NCI-H524 (cell line): ENCODE measurements around the gene CDH4.

Experiments
- DNase-seq, 2 experiments: peaks; one replicate each; lab custom pipeline; 2025; lab: John Stamatoyannopoulos, UW

Gene CDH4

DNA sequence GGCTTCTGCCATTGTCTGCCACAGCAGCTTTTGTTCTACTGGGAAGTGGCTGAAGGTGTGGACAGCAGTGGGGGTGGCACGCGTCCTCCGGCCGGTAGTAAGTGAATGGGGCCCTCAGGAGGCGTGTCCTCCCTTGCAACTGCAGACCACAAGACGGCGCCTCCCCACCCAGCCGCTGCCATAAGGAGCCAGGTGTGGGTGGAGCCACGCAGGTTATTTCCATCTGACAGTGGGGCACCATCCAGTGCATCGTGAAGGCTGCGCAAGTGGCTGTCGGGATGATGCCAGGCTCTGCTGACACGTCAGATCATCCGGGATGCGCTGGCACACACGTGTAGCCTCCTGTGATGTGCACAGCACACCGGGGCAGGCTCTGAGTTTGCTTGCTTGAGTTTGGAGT is 379.7 kb downstream of the CDH4 start:
- no peak for DNase-seq

DNA sequence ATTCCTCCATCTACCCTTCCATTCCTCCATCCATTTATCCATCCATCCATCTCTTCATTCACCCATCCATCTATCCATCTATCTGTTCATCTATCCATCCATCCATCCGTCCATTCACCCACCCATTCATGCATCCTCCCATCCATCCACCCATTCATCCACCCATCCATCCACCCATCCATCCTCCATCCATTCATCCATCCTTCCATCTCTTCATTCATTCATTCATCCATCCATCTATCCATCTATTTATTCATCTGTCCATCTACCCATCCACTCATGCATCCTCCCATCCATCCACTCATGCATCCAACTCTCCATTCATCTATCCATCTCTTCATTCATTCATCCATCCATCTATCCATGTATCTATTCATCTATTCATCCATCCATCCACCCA is 380.9 kb downstream of the CDH4 start:
- no peak for DNase-seq

- DNase-seq, result no peak
Measured at GRCh38 chr20:61634376-61635145, 382.5 kb downstream of the CDH4 start.

DNA sequence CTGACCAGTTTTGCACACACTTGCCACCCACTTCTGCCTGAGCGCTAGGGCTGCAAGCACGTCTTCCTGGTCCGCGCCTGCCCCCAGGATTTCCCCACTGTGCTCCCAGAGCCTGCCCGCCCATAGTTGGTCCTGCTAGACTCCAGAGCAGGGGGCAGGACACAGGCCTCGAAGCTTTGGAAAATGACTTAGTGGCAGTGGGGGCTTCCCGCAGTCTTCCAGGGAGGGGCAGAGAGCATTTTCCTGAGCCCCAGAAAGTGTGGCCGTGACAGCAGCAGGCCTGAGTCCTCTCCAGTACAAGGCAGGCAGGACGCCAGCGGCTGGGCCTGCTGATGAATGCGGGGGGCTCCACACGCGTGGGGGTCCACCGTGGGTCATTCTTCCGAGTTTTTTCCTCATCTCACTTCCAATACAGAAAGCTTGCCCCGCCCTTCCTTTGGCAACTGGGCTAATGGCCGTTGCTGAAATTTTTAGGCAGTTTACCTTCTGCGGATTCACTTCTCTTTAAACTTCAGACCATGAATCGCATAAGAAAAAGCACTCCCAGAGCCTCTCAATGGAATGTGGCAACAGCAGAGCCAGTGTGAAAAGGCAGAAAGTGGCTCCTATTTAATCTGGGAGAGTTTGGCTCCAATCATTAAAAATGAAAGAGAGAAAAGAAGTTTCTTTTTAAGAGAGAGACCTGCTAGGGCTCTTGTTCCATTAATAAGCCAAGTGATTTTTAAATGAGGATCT is 383.8 kb downstream of the CDH4 start:
- no peak for DNase-seq

- DNase-seq, result no peak
Measured at GRCh38 chr20:61636531-61637116, 384.6 kb downstream of the CDH4 start.

DNA sequence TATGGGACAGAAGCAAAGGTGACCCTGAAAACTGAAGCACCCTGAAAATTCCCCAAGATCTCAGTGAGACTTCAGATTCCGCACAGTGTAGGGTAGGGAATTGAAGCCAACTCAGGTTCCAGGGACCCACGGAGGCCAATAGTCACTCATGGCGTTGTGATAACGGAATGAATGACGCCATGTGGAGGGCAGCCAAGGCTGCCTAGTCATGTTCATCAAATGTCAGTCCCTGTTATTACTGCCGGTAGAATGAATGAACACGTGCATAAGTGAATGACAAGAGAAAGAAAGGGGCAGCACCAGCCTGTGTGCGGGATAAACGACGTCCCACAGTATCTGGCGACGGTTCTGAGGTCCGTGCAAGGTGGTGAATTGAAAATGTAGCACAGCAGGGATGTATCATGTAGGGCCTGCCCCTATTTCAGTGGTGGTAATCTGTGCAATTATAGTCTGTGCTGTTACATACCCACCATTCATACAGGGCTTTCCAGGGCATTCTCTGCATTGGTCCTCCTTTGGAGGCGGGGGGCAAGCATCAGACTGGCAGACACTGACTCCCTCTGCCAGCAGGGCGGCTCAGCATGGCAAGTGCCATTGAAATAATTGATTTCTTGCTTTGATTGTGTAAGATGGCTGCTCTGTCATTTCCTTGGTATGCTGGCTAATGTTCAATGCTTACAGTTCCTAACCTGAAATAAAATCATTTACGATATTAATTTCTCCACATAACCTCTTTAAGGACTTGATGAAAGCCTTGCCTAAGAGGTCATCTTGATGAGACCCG is 386.9 kb downstream of the CDH4 start:
- DNase-seq, result no peak

DNA sequence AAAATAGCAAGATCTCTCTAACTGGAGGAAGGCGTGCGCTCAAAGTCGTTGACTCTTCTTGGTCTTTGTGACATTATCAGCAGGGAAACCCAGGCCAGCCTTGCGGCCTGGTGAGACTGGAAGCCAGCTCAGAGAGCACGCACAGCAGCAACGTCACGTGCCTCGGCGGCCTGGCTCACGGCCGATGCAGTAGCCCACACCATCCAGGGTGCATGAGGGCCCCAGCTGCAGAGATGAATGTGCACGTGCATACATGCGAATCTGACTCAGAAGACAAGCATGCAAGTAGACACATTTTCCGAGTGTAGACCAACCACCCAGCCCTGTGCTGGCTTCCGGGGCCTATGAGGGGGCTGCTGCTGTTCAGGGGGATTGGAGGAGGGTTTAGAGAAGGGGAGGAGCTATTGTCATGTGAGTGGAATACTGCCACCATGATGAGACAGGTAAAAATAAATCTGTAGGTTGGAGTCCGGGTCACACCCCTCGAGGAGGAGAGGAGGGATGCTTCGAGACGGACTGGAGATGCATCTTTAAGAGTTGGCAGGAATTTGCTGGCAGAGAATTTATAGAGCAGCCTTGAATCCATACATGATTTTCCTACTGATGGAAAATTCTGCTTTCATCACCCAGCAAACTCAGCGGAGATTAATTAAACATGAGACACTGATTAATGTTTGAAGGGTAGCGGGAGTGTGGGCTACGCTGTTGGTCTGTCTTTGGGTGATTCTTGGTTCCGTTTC is 388.2 kb downstream of the CDH4 start:
- no peak for DNase-seq

GRCh38 chr20:61640871-61641245 is 388.8 kb downstream of the CDH4 start:
- DNase-seq, result no peak

- no peak for DNase-seq
Measured at GRCh38 chr20:61643656-61644377, 391.8 kb downstream of the CDH4 start.

DNA sequence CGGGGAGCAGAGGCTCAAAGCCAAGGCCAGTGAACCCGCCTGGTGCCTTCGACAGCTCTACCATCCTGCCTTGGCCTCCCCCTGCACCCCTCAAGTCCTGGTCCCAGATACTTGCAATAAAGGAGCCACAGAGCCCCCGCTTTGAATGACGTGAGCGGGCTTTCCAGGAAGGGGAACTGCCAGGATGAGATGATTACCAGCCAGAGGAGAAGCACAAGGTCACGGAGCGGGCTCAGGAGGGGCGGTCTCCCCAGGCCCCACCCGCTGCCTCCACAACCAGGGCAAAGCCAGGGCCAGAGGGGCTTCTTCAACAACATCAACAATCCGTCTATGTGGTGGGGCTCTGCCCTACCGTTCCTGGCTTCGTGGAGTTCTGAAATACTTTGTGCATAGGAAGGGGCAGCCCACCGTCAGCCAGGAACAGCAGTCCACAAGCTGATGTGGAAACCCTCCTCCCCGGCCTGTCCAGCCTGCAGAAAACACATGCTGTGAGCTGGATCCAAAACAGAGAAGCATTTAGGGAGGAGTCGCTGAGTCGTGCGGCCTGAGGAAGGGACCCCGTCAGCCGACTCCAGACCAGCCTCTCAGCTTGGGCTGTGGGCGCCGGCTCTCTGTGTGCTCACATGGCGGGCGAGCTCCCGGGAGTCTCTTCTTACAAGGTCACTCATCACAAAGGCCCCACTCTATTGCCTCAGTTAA is 392.5 kb downstream of the CDH4 start:
- DNase-seq, result no peak

GRCh38 chr20:61645732-61646131 is 393.7 kb downstream of the CDH4 start:
- DNase-seq, result no peak

DNA sequence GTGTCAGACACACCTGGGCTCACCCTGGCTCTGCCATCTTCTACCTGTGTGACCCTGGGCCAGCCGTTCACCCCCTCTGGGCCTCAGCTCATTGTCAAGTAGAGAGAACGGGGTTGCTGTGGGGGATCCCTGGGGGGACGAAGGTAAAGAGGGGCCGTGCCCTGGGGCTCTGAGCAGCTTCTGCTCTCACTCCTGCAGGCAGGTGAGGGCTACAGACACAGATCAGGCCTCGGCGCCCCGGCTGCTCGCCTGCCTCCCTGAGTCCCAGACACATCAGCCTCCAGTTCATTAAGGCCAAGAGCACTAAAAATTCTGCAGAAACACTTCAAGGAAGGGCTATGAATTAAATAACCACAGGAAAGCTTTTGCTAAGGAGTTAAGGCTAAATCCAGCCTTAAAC is 394.4 kb downstream of the CDH4 start:
- DNase-seq, result no peak

- no peak for DNase-seq
Measured at GRCh38 chr20:61646986-61647385, 394.9 kb downstream of the CDH4 start.

DNA sequence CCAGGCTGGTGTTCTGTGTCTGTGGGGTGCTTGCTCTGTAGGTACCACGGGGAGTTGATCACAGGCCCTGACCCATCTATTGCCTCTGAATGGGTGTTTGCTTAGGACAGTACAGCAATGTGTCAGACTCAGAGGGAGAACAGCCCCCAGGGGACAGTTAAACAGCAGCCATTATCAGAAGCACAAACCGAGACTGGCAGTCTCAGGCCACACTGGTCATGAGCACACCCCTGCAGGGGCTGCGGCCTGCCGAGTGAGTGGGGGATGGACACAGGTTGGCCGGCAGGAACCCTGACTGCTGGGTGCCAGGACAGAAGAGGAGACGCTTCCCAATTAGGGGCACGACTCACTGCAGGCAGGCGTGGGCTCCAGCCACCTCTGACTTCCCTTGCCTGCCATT is 395.6 kb downstream of the CDH4 start:
- no peak for DNase-seq

DNA sequence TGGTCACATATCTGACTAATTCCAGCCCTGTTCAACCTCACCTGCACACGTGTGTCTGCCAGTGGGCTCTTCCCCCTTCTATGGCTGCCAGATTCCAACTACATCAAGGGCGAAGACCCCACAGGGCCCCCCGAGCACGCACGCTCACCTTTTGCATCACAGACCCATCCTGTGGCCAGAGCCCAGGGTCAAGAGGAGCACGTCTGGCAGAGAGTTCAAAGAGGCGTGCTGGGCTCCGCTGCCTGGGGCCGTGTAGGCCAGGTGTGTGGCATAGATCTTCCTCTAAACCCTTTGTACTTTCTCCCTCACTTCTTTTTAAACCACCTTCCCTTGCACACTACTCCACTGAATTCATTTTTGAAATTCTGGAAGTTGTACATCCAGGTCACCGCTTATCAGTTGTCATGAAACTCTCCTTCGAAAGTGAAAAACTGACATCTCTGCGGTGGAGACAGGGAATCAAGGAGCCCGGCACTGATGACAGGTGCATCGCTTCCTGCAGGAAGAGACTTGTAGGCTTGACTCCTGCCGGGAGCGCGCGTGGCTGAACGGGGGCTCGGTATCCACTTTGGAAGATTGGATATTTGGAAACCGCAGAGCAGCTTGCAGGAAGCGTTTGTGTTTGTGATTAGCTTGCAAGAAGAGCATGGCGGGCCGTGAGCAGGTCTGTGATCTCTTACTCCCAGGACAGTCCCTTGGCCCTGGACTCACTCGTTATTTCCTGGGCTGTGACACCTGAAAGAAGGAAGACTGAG is 397.2 kb downstream of the CDH4 start:
- DNase-seq, result no peak

GRCh38 chr20:61649860-61650162 is 397.8 kb downstream of the CDH4 start:
- no peak for DNase-seq

- no peak for DNase-seq
Measured at GRCh38 chr20:61650912-61651733, 399.1 kb downstream of the CDH4 start.

GRCh38 chr20:61652146-61652545 is 400.1 kb downstream of the CDH4 start:
- DNase-seq, result no peak

DNA sequence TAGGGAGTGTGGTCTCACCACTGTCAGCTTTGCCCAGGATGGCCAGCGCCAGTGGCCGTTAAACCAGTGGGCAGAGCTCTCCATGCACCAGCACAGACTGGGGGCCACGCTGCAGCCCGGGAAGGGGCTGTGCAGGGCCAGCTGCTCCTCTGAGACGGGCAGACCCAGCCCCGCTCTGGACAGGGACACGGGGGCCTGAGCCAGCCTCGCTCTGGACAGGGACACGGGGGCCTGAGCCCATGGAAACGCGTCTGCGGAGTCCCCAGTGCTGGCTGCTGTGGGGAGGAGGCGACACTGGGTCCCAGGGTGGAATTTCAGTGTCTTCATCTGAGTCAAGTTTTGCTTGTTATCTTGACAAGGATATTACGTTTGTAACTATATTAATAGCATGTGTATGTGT is 402.7 kb downstream of the CDH4 start:
- DNase-seq, result no peak
